Erythroblast (primary cell): ENCODE measurements around the gene NCBP1.

Source experiments
- GATA1 ChIP-seq: IDR thresholded peaks from 2 replicates; pipeline ENCODE4 v1.6.1; 2011; ENCODE audit warnings: low read depth, mild to moderate bottlenecking, control low read depth, low read length, moderate library complexity
- POLR2A ChIP-seq: IDR thresholded peaks from 2 replicates; pipeline ENCODE4 v1.6.1; 2011; ENCODE audit warnings: mild to moderate bottlenecking, low read length

GRCh38 chr9:97689401-97690180 lies 56.0 kb downstream of the NCBP1 start:
- TF ChIP-seq POLR2A (no peak), GATA1 (no peak)
